8988T (cell line): ENCODE results near the gene CENPE.

Source experiments
- DNase-seq: peaks from one replicate; pipeline ENCODE4 v3.0.0; 2011

The CENPE gene

GRCh38 chr4:103118166-103118565 is 80.0 kb downstream of the CENPE start:
- DNase-seq: no peak

GRCh38 chr4:103111598-103111997 is 86.5 kb downstream of the CENPE start:
- DNase-seq: no peak

GRCh38 chr4:103108542-103108941 is 89.6 kb downstream of the CENPE start:
- no peak for DNase-seq

- no peak for DNase-seq
These were observed 92.4 kb downstream of the CENPE start for GRCh38 chr4:103105558-103106356.

- DNase-seq: no peak
These were observed 93.3 kb downstream of the CENPE start for GRCh38 chr4:103104886-103105285.

- no peak for DNase-seq
These were observed 97.5 kb downstream of the CENPE start for GRCh38 chr4:103100691-103101090.

GRCh38 chr4:103099691-103100392 is 98.3 kb downstream of the CENPE start, which contains the start of gene BDH2:
BDH2 (minus strand) TSS chr4:103099834; CDS start chr4:103096254, 3,580 bp downstream.
- peak; percentile 26 for DNase-seq

- no peak for DNase-seq
These were observed 99.2 kb downstream of the CENPE start for GRCh38 chr4:103098756-103099440.

- DNase-seq: no peak
These were observed 99.8 kb downstream of the CENPE start for GRCh38 chr4:103098341-103098740.

GRCh38 chr4:103097112-103097511 is 101.0 kb downstream of the CENPE start:
- DNase-seq: no peak

GRCh38 chr4:103095080-103095479 is 103.1 kb downstream of the CENPE start:
- no peak for DNase-seq

- DNase-seq: no peak
These were observed 105.9 kb downstream of the CENPE start for GRCh38 chr4:103092245-103092644.

- no peak for DNase-seq
These were observed 106.4 kb downstream of the CENPE start for GRCh38 chr4:103091601-103092223.

GRCh38 chr4:103089481-103089880 is 108.7 kb downstream of the CENPE start:
- DNase-seq: no peak

- no peak for DNase-seq
These were observed 111.6 kb downstream of the CENPE start for GRCh38 chr4:103086551-103086950.

- no peak for DNase-seq
These were observed 112.5 kb downstream of the CENPE start for GRCh38 chr4:103085555-103086196.

- DNase-seq: no peak
These were observed 118.5 kb downstream of the CENPE start for GRCh38 chr4:103079621-103080020.

GRCh38 chr4:103076747-103077347 is 121.3 kb downstream of the CENPE start, which contains the start of gene SLC9B2:
SLC9B2 (minus strand) TSS chr4:103076761; CDS start chr4:103067550, 9,211 bp downstream.
- DNase-seq: no peak

GRCh38 chr4:103075894-103076746 is 122.0 kb downstream of the CENPE start:
- peak; percentile 19 for DNase-seq

GRCh38 chr4:103075435-103075893 is 122.7 kb downstream of the CENPE start:
- DNase-seq: no peak
